Common myeloid progenitor, CD34-positive (primary cell): ENCODE results near the gene CBX7.

ENCODE experiments used
- CTCF ChIA-PET: fragments of 350-600 bp; sonication (Branson Sonifier 250); formaldehyde crosslinking; loops from one replicate; lab custom pipeline; 2021; ENCODE audit warnings: antibody characterized with exemption; lab: Charles Lee
- POLR2A ChIA-PET: fragments of 350-600 bp; sonication (Branson Sonifier 250); formaldehyde crosslinking; loops from one replicate; lab custom pipeline; 2021; ENCODE audit warnings: antibody characterized with exemption; lab: Charles Lee
- DNase-seq, 3 donors: peaks; one replicate each; pipeline versions ENCODE4 v3.0.0 to v3.0.0-alpha.2; 2013
- H3K27ac ChIP-seq, 2 experiments: 1 replicate in 1 of 2; 2 replicates in 1 of 2; pipeline ENCODE4 v1.7.0; 2013; ENCODE audit warnings: inconsistent platforms in 2 of 2, low read length in 2 of 2, mild to moderate bottlenecking in 2 of 2, low read depth in 1 of 2, moderate library complexity in 1 of 2; ENCODE audit not compliant: severe bottlenecking in 2 of 2, insufficient read depth in 1 of 2, poor library complexity in 1 of 2
- H3K27me3 ChIP-seq, 5 experiments: replicated peaks in 2 of 5; 1 replicate in 3 of 5; 2 replicates in 2 of 5; pipeline versions ENCODE4 v1.6.1 to v1.7.0; 2013; ENCODE audit warnings: low read length in 4 of 5, mild to moderate bottlenecking in 2 of 5, moderate library complexity in 2 of 5, inconsistent platforms in 1 of 5; ENCODE audit not compliant: insufficient read depth in 5 of 5, control insufficient read depth in 4 of 5
- H3K36me3 ChIP-seq, 4 experiments: 1 replicate in 2 of 4; 2 replicates in 2 of 4; pipeline versions ENCODE4 v1.6.1 to v1.7.0; 2013; ENCODE audit warnings: low read length in 3 of 4, control low read depth in 1 of 4, mild to moderate bottlenecking in 1 of 4; ENCODE audit not compliant: control insufficient read depth in 4 of 4, insufficient read depth in 4 of 4
- H3K4me1 ChIP-seq, 4 experiments: 1 replicate in 3 of 4; 2 replicates in 1 of 4; pipeline versions ENCODE4 v1.6.1 to v1.7.1; 2013; ENCODE audit warnings: low read length in 3 of 4, mild to moderate bottlenecking in 3 of 4, control low read depth in 1 of 4, inconsistent platforms in 1 of 4, moderate library complexity in 1 of 4; ENCODE audit not compliant: control insufficient read depth in 4 of 4, insufficient read depth in 4 of 4; ENCODE audit errors: control extremely low read depth in 1 of 4
- H3K4me3 ChIP-seq, 7 experiments: 1 replicate in 4 of 7; 2 replicates in 3 of 7; pipeline versions ENCODE4 v1.5.1 to v1.7.0; 2013; ENCODE audit warnings: mild to moderate bottlenecking in 7 of 7, low read length in 6 of 7, moderate library complexity in 6 of 7, inconsistent platforms in 2 of 7, low read depth in 2 of 7, control low read depth in 1 of 7; ENCODE audit not compliant: insufficient read depth in 4 of 7, control insufficient read depth in 1 of 7; ENCODE audit errors: extremely low read depth in 1 of 7
- H3K9me3 ChIP-seq, 5 experiments: 1 replicate in 4 of 5; 2 replicates in 1 of 5; pipeline versions ENCODE4 v1.6.1 to v1.7.1; 2013; ENCODE audit warnings: low read length in 4 of 5, mild to moderate bottlenecking in 2 of 5, inconsistent platforms in 1 of 5, low read depth in 1 of 5, moderate library complexity in 1 of 5; ENCODE audit not compliant: control insufficient read depth in 4 of 5, insufficient read depth in 2 of 5; ENCODE audit errors: control extremely low read depth in 1 of 5
- WGBS: methylation state at CpG from one replicate; pipeline ENCODE4 v1.1.5; 2013; ENCODE audit not compliant: insufficient coverage; 5-methylcytosine and 5-hydroxymethylcytosine counted together

Gene CBX7

DNA sequence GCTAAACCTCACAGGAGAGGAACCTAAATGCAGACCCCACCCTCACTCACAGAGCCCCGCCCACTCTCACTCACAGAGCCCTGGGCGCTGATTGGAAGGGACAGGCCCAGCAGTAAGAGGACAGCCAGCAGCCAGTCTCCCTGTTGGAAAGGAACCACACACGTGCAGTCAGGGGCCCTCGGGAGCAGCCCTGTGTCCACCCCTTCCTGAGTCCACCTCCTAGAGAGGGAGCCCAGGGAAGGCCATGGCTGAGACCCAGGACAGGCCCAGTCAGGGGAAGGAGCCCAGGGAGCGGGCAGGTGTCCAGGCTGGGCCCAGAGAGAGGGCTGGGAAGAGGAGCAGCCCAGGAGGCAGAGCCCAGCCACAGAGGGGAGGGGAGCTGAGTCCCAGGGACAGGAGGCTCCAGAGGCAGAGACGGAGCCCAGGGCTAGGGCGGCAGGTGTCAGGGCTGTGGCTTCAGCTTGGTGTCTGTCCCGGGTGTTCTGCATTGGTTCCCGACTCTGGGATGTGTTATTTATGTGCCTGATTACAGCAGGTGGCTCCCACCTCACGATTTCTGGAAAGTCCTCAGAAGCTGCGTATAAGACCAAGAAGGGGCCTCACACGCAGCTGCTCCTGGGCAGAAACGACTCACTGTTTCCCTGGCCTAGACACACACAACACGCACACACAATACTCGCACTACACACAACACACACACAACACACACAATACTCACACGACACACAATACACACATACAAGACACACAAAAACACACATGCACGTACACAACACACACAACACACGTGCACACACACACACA lies 64.4 kb downstream of the CBX7 start:
- POLR2A ChIA-PET, result no interaction called here

DNA sequence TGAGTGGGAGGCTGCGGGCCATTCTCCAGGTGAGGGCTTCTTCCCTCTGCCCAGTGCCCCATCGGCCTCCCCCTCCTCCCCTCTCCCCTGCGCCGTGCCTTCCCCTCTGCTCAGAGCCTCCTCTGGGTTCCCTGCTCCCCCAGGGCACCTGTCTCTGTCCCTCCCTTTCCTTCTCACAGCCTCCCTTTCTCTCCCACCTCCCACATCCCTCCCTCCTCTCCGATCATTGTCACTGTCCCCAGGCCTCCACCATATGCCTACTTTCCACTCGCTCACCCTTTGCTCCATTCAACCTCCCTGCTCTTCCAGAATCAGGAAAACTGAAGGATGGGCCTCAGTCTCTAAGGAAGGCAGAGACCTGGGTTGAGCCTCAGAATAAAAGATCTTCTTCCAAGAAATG lies 65.4 kb downstream of the CBX7 start:
- Histone ChIP-seq H3K9me3 (no peaks in the 10 kb centered on the region), H3K4me1 (peaks cover 0 to 16% (median 4%) of the 10 kb centered on the region in 4 experiments), H3K4me3 (no peak overlapping the region), H3K27ac (no peak overlapping the region), H3K36me3 (peaks cover 0 to 11% (median 2%) of the 10 kb centered on the region in 4 experiments), H3K27me3 (no peaks in the 10 kb centered on the region)
- WGBS, result 92% methylated on average over 5 of the region's 6 CpGs
- ChIA-PET CTCF (no interaction called here), POLR2A (no interaction called here)
- DNase-seq, result no peak

More for the DNA sequence above, 64.4 kb downstream of the CBX7 start:
- Histone ChIP-seq H3K36me3 (peaks cover 0 to 8% (median 2%) of the 10 kb centered on the region in 4 experiments), H3K4me3 (no peak overlapping the region), H3K27me3 (no peaks in the 10 kb centered on the region), H3K9me3 (no peaks in the 10 kb centered on the region), H3K4me1 (peaks cover 0 to 20% (median 4%) of the 10 kb centered on the region in 4 experiments), H3K27ac (no peak overlapping the region)
- WGBS, result 88% methylated on average over 14 of the region's 18 CpGs
- DNase-seq, result no peak
- CTCF ChIA-PET, result no interaction called here

DNA sequence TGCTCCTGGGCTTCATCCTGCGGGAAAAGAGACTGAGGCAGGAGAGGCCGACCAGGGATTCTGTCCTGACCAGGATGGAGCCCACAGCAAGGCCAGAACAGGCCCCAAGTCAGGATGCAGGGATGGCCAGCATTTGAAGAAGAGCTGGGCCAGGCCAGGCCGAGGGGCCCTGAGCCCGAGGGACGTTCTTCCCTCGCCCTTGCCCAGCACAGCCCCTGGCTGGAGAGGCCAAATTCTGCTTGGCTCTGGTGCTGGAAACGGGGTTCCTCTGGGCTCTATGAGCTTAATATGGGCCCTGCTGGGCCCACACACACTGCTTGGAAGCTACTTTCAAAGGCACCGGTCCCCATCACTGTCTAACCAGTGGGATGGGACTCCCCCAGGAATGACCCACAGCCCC lies 67.8 kb downstream of the CBX7 start:
- DNase-seq, result no peak
- Histone ChIP-seq H3K4me3 (no peak overlapping the region), H3K4me1 (peaks cover 0 to 17% (median 0%) of the 10 kb centered on the region in 4 experiments), H3K27me3 (no peaks in the 10 kb centered on the region), H3K27ac (no peak overlapping the region), H3K9me3 (no peaks in the 10 kb centered on the region), H3K36me3 (peaks cover 0 to 25% (median 4%) of the 10 kb centered on the region in 4 experiments)
- ChIA-PET POLR2A (no interaction called here), CTCF (no interaction called here)
- 100% methylated on average over 8 of the region's 8 CpGs for WGBS

- Histone ChIP-seq H3K9me3 (no peaks in the 10 kb centered on the region), H3K4me1 (peaks cover 0 to 17% (median 0%) of the 10 kb centered on the region in 4 experiments), H3K4me3 (no peak overlapping the region), H3K36me3 (peaks cover 0 to 25% (median 4%) of the 10 kb centered on the region in 4 experiments), H3K27me3 (no peaks in the 10 kb centered on the region), H3K27ac (no peak overlapping the region)
- no peak for DNase-seq
- CTCF ChIA-PET, result no interaction called here
- POLR2A ChIA-PET, result no interaction called here
- 95% methylated on average over 10 of the region's 14 CpGs for WGBS
Measured at GRCh38 chr22:39083212-39084165, 69.0 kb downstream of the CBX7 start.

DNA sequence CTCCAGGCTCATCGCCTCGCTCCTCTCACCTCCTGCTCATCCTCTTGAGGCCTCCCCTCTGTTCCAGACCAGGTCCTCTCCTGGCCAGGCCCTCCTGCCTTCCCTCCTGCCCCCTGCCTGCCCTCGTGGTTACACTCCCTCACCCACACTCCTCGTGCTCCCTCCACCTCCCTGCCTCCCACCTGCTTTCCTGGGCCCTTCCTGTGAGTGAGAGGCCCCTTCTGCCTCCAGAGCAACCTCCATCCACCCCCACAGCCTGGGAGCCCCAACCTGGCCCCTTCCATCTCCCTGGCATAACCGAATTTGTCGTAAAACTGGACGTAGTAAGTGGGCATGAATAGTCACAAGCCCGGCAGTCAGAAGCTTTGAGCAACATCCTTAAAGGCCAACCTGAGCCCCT lies 70.9 kb downstream of the CBX7 start:
- H3K4me1 ChIP-seq, result peaks cover 0 to 30% (median 11%) of the 10 kb centered on the region in 4 experiments

DNA sequence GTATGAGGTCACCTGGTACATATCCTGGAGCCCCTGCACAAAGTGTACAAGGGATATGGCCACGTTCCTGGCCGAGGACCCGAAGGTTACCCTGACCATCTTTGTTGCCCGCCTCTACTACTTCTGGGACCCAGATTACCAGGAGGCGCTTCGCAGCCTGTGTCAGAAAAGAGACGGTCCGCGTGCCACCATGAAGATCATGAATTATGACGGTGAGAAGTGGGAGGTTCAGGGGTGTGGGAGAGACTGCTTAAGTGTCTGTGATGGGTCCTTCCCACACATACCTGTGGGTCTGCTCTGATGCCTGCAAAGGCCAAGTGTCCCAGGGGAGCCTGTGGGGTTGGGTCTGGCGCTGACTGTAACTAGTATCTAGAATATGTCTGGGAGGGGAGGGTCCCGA lies 71.5 kb downstream of the CBX7 start:
- Histone ChIP-seq H3K4me3 (no peak overlapping the region), H3K9me3 (no peaks in the 10 kb centered on the region), H3K4me1 (peaks cover 0 to 32% (median 13%) of the 10 kb centered on the region in 4 experiments), H3K36me3 (peaks cover 0 to 20% (median 3%) of the 10 kb centered on the region in 4 experiments), H3K27ac (no peak overlapping the region), H3K27me3 (no peaks in the 10 kb centered on the region)
- WGBS, result 94% methylated on average over 4 of the region's 12 CpGs
- no peak for DNase-seq
- CTCF ChIA-PET, result interaction anchor here (0.6 kb wide), 1 partner anchor 78 kb away, joined by 4 read pairs; no protein-coding TSS in a partner anchor
- POLR2A ChIA-PET, result no interaction called here

More for the DNA sequence above, 70.9 kb downstream of the CBX7 start:
- POLR2A ChIA-PET, result no interaction called here
- Histone ChIP-seq H3K27ac (no peak overlapping the region), H3K27me3 (no peaks in the 10 kb centered on the region), H3K36me3 (peaks cover 0 to 25% (median 4%) of the 10 kb centered on the region in 4 experiments), H3K4me3 (no peak overlapping the region), H3K9me3 (no peaks in the 10 kb centered on the region)
- no peak for DNase-seq
- WGBS, result 82% methylated on average over 8 of the region's 8 CpGs
- CTCF ChIA-PET, result no interaction called here
